ENCODE results near the gene ACTN4.
A peak's percentile ranks its signal among the peaks of the same experiment; 100 is the strongest.

Gene ACTN4

DNA sequence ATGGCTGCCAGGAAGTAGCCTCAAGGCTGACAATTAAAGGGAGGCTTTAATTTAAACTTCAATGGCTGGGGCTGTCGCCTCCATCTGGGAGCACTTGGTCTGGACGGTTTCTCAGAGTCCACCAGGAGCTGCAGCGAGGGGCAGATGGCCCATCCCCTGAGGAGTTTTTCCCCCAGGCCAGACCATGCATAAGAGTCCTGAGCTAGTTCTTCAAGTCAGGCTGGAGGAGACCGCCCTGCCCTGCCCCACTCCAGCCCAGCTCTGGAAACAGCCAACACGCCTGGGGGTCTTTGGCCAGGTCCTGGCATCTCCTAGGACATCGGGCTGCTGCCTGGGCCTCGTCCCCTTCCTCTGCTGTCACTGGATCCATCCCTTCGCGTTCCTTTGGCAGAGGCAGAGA, 5.3 kb upstream of the ACTN4 start:
- no peak overlapping the region for H3K4me3 ChIP-seq (ENCODE audit: low read depth, low read length)
- TF ChIP-seq MYC (IDR thresholded peaks at IDR 0.05; ENCODE audit: low read depth, low read length), result no peak
- TF ChIP-seq, protein P1, sequence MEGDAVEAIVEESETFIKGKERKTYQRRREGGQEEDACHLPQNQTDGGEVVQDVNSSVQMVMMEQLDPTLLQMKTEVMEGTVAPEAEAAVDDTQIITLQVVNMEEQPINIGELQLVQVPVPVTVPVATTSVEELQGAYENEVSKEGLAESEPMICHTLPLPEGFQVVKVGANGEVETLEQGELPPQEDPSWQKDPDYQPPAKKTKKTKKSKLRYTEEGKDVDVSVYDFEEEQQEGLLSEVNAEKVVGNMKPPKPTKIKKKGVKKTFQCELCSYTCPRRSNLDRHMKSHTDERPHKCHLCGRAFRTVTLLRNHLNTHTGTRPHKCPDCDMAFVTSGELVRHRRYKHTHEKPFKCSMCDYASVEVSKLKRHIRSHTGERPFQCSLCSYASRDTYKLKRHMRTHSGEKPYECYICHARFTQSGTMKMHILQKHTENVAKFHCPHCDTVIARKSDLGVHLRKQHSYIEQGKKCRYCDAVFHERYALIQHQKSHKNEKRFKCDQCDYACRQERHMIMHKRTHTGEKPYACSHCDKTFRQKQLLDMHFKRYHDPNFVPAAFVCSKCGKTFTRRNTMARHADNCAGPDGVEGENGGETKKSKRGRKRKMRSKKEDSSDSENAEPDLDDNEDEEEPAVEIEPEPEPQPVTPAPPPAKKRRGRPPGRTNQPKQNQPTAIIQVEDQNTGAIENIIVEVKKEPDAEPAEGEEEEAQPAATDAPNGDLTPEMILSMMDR (IDR thresholded peaks at IDR 0.05; ENCODE audit: low read depth, low read length), result no peak
- TF ChIP-seq POLR2A (IDR thresholded peaks at IDR 0.05; ENCODE audit: extremely low read depth, insufficient read length), result no peak
- TF ChIP-seq, protein P2, sequence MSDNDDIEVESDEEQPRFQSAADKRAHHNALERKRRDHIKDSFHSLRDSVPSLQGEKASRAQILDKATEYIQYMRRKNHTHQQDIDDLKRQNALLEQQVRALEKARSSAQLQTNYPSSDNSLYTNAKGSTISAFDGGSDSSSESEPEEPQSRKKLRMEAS (IDR thresholded peaks at IDR 0.05; ENCODE audit: low read depth, low read length), result no peak
- DNase-seq (ENCODE audit: low read depth), result no peak

DNA sequence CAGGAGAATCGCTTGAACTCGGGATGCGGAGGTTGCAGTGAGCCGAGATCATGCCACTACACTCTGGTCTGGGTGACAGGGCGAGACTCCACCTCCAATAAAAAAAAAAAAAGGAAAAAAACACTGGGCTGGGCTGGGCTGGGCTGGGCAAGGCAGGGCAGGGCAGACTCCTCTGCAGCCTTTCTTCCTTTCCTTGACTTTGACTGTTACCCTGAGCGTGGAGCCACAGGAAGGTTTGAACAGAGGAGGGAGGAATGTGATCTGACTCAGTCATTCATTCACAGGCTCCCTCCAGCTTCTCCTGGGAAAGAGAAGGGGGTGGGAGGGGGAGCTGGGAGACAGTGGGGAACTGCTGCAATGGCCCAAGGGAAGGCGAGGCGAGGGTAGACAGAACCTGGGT, 2.7 kb upstream of the ACTN4 start:
- H3K4me3 ChIP-seq (ENCODE audit: low read depth, low read length), result no peak overlapping the region
- DNase-seq (ENCODE audit: low read depth), result no peak
- TF ChIP-seq MYC (IDR thresholded peaks at IDR 0.05; ENCODE audit: low read depth, low read length) (no peak), POLR2A (IDR thresholded peaks at IDR 0.05; ENCODE audit: extremely low read depth, insufficient read length) (no peak)
- TF ChIP-seq, protein P2 (IDR thresholded peaks at IDR 0.05; ENCODE audit: low read depth, low read length), result no peak
- TF ChIP-seq, protein P1 (IDR thresholded peaks at IDR 0.05; ENCODE audit: low read depth, low read length), result no peak

DNA sequence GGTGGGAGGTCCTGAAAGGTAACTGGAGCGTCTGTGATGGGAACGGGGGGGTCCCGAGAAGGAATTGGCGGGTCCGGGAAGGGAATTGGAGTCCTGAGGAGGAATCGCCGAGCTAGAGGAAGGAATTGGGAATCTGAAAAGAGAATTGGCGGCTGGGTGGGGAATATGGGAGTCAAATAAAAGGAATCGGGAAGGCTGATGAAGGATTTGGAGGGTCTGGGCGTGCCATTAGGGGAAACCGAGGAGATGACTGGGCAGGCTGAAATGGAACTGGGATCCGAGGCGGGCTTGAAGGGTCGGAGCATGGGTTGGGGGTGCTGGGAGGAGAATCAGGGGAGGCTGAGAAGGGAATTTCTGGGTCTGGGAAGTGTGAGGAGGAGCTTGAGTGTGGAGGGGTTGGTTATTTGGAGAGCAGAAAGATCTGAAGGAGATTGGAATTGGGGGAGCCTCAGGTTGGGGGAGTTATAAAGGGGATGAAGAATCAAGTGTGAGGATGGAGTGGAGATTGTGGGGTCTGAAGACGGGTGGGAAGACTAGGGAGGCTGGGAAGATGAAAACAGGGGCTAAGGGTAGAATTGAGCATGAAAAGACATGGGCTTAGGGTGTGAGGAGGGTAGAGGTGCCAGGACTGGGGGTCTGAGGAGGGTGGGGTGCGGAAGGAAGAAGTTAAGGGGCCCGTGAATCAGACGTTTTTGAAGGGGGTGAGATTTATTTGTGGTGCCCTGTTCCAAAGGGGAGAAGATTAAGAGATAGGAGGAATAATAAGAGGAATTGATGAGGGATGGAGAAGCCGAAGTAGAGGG, 718 bp downstream of the ACTN4 start:
- TF ChIP-seq MYC (IDR thresholded peaks at IDR 0.05; ENCODE audit: low read depth, low read length), result no peak
- no peak for DNase-seq (ENCODE audit: low read depth)
- peak overlapping the region; percentile 87 for H3K4me3 ChIP-seq (ENCODE audit: low read depth, low read length)

DNA sequence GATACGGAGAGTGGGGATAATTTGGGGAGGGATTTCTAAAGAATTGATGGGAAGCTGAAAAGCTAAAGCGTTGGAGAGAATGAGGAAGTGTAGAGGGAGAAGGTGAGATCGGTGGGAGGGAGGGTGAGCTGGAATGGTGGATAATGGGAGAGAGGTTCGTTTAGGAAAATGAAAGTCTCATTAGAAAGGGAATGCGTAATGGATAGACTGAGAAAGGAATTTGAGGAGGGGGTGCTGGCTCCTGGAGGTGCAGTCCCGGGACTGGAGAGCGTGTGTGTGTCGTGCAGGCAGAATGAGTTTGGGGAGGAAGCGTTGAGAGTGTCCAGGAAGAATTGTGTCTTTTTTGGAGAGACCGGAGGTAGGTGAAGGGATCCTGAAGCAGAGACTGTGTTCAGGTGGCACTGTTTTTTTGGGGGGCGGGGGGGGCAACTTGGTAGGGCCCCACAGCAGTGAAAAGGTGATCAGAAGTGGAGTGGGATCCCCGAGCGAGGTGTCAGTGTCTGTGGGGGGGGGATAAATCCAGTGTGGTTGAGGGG, 1.4 kb downstream of the ACTN4 start:
- TF ChIP-seq, protein P2 (IDR thresholded peaks at IDR 0.05; ENCODE audit: low read depth, low read length), result no peak
- TF ChIP-seq, protein P1 (IDR thresholded peaks at IDR 0.05; ENCODE audit: low read depth, low read length), result no peak
- no peak for TF ChIP-seq POLR2A (IDR thresholded peaks at IDR 0.05; ENCODE audit: extremely low read depth, insufficient read length)
- no peak for TF ChIP-seq MYC (IDR thresholded peaks at IDR 0.05; ENCODE audit: low read depth, low read length)
- peak overlapping the region; percentile 87 for H3K4me3 ChIP-seq (ENCODE audit: low read depth, low read length)
- DNase-seq (ENCODE audit: low read depth), result no peak

DNA sequence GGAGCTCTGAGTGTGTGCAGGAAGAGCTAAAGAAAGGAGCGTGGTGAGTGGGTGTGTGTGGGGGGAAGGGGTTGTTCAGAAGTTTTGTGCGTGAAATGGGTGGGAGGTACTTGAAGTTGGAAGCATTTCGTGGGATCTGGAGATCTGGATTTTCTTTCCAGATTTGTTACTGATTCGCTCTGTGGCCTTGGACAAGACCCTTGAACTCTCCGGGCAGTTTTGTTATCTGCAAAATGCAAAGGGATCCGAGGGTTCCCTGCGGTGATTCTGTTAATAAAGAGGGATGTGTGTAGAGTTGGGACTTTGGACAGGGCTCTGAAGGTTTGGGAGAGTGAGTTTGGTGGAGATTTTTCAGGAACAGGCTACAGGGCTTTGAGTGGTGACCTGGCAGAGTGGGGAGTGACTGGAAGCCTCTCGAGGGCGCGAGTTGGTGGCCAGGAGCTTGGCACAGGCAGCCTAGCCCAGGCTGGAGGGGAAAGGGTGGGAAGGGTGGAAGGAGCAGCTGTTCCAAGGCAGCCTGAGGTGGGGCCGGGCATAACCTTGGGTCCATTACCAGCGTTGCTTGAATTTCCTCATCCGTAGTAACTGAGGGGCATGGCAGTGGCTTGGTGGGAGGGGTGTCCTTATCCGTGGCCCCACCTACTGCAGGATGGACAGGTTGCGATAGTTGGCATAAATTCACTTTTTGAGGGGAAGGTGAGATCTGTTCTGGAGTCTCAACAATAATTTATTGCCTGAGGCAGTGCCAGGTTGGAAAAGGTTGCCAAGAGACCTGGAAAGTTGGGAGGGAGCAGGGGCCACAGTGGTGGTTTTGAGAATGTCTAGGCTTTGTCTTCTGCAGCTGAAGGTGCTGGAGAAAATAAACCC, 2.1 kb downstream of the ACTN4 start:
- TF ChIP-seq POLR2A (IDR thresholded peaks at IDR 0.05; ENCODE audit: extremely low read depth, insufficient read length) (no peak), MYC (IDR thresholded peaks at IDR 0.05; ENCODE audit: low read depth, low read length) (no peak)
- TF ChIP-seq, protein P1 (IDR thresholded peaks at IDR 0.05; ENCODE audit: low read depth, low read length), result no peak
- TF ChIP-seq, protein P2 (IDR thresholded peaks at IDR 0.05; ENCODE audit: low read depth, low read length), result no peak
- H3K4me3 ChIP-seq (ENCODE audit: low read depth, low read length), result peak overlapping the region; percentile 87
- DNase-seq (ENCODE audit: low read depth), result no peak

Data from NB4 (cell line).